ENCODE results near the gene METTL22.

Gene METTL22

GRCh38 chr16:8670014-8670560 is 48.6 kb downstream of the METTL22 start:
- DNase-seq = no peak

- DNase-seq = no peak
These were observed 52.3 kb downstream of the METTL22 start for GRCh38 chr16:8673611-8674412.

- DNase-seq = peak; percentile 93
These were observed 53.0 kb downstream of the METTL22 start, which contains the start of gene ABAT for GRCh38 chr16:8674413-8675022. Gene ABAT (plus strand): TSS chr16:8674617. CDS start chr16:8735740, 61,123 bp downstream.

- peak; percentile 41 for DNase-seq
These were observed 54.0 kb downstream of the METTL22 start for GRCh38 chr16:8675183-8676159.

GRCh38 chr16:8676160-8676547 is 54.7 kb downstream of the METTL22 start:
- no peak for DNase-seq

GRCh38 chr16:8676737-8677375 is 55.4 kb downstream of the METTL22 start:
- no peak for DNase-seq

- no peak for DNase-seq
These were observed 56.0 kb downstream of the METTL22 start for GRCh38 chr16:8677481-8677880.

GRCh38 chr16:8678068-8678927 is 56.8 kb downstream of the METTL22 start:
- DNase-seq = no peak

GRCh38 chr16:8679151-8679550 is 57.7 kb downstream of the METTL22 start:
- DNase-seq = no peak

GRCh38 chr16:8682551-8683259 is 61.2 kb downstream of the METTL22 start:
- DNase-seq = no peak

- no peak for DNase-seq
These were observed 62.1 kb downstream of the METTL22 start for GRCh38 chr16:8683640-8684039.

GRCh38 chr16:8685617-8686016 is 64.1 kb downstream of the METTL22 start:
- no peak for DNase-seq

GRCh38 chr16:8686031-8686621 is 64.6 kb downstream of the METTL22 start:
- DNase-seq = no peak

- no peak for DNase-seq
These were observed 65.4 kb downstream of the METTL22 start for GRCh38 chr16:8686879-8687278.

GRCh38 chr16:8689686-8690085 is 68.2 kb downstream of the METTL22 start:
- no peak for DNase-seq

GRCh38 chr16:8691728-8692127 is 70.2 kb downstream of the METTL22 start:
- DNase-seq = no peak

- DNase-seq = no peak
These were observed 73.6 kb downstream of the METTL22 start for GRCh38 chr16:8694795-8695728.

- no peak for DNase-seq
These were observed 75.4 kb downstream of the METTL22 start for GRCh38 chr16:8696880-8697279.

GRCh38 chr16:8697965-8698364 is 76.5 kb downstream of the METTL22 start:
- no peak for DNase-seq

Data from activated CD4-positive, alpha-beta T cell treated with anti-CD3 and anti-CD28 coated beads, Interleukin-2, Interleukin-6, amounts not matched to agents 100 ng/mL and 50 ng/mL, durations not matched to agents 16 hours and 8 hours (primary cell).